ENCODE measurements around the gene BIVM.

The BIVM gene, protein sequence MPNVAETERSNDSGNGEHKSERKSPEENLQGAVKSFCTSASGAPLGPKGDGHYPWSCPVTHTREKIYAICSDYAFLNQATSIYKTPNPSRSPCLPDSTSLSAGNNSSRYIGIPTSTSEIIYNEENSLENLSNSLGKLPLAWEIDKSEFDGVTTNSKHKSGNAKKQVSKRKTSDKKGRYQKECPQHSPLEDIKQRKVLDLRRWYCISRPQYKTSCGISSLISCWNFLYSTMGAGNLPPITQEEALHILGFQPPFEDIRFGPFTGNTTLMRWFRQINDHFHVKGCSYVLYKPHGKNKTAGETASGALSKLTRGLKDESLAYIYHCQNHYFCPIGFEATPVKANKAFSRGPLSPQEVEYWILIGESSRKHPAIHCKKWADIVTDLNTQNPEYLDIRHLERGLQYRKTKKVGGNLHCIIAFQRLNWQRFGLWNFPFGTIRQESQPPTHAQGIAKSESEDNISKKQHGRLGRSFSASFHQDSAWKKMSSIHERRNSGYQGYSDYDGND

DNA sequence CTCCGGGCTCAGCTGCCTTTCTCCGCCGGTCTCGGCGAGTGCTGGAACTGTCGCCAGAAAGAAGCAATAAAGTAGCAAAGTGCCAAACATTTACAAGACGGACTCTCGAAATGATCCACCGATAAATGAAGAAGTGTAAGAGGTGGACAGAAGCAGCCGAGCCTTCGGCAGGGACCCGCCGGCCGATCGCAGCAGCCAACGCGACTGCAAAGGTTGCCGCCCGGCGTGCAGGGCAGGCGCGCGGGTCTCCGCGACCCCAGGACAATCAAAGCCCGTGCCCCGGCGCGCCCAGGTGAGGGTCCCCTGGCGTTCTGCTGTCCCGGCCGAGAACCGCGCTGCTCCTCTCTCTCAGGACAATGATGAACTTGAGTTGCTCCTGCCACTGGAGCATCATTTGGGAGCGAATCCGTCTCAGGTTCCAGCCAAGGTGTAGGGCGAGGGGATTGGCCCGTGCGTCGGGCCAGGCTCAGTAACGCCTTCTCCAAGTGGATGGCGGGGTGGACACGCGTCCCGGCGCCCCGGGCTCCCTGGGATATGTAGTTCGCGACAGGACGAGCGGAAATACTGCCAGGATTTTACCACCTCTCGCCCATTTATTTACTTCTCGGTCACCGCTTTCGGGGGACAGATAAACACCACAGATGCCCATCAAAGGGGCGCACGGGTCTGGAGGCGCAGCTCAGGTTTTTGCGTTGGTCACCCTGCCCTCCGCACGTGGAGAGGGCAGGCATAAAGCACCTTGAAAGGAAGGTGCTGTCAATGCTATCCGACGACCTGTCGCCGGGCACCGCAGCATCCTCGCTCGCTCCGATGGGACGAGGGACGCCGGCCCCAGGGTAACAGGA lies at the start of gene BIVM, which contains the start of gene POGLUT2:
Gene BIVM (plus strand): TSS at position 539 of the 845 bp plus-strand sequence. CDS start 8,149 bp downstream, outside the sequence.
Gene POGLUT2 (minus strand): TSS at position 396 of the 845 bp plus-strand sequence. CDS start 306 bp downstream, at position 90.
- TF ChIP-seq, protein P1, sequence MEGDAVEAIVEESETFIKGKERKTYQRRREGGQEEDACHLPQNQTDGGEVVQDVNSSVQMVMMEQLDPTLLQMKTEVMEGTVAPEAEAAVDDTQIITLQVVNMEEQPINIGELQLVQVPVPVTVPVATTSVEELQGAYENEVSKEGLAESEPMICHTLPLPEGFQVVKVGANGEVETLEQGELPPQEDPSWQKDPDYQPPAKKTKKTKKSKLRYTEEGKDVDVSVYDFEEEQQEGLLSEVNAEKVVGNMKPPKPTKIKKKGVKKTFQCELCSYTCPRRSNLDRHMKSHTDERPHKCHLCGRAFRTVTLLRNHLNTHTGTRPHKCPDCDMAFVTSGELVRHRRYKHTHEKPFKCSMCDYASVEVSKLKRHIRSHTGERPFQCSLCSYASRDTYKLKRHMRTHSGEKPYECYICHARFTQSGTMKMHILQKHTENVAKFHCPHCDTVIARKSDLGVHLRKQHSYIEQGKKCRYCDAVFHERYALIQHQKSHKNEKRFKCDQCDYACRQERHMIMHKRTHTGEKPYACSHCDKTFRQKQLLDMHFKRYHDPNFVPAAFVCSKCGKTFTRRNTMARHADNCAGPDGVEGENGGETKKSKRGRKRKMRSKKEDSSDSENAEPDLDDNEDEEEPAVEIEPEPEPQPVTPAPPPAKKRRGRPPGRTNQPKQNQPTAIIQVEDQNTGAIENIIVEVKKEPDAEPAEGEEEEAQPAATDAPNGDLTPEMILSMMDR (conservative IDR thresholded peaks at IDR 0.05) = no peak
- no peak for TF ChIP-seq ZFX (IDR thresholded peaks at IDR 0.05)
- peak within 1 kb of the TSS; percentile 72 for H3K27ac ChIP-seq

DNA sequence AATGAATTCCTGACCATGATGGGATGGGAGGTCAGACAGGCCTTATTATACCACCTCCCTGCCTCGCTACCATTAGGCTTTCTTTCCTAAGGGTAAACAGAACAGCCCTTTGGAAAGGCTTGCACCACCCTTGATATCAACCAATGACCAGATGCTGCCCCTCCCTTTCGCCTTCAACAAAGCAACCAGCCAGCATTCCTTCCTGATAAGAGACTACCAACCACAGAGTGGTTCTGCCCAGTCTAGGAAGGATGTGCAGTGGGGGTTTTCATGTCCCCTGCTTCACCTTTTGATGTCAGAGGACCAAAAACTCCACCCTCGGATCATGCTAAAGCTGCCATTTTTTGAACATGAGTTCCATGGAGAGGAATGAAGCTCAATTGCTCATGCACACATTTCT lies 47.0 kb upstream of the BIVM start:
- no peak overlapping the region for H3K27ac ChIP-seq
- no peak for TF ChIP-seq ZFX (IDR thresholded peaks at IDR 0.05)
- TF ChIP-seq, protein P1 (conservative IDR thresholded peaks at IDR 0.05) = no peak

DNA sequence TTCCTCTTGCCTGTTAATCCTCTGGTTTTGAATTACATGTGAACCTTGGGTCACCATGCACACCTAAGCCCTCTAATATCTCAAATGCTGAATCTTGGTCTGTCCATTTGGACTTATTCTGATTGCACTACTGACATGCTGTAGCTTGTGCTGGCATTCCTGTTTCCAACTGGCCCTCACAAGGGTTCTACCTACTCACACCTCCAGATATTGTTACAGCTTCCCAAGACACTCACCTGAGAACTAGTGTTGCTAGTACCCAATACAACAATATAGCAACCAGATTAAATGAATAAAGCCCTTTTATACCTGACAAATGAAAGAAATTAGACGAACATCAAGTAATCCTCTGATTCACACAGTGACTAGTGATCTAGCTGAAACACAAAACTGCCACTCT lies 41.9 kb upstream of the BIVM start:
- H3K27ac ChIP-seq = no peak overlapping the region
- TF ChIP-seq, protein P1 (conservative IDR thresholded peaks at IDR 0.05) = no peak
- TF ChIP-seq ZFX (IDR thresholded peaks at IDR 0.05) = no peak

DNA sequence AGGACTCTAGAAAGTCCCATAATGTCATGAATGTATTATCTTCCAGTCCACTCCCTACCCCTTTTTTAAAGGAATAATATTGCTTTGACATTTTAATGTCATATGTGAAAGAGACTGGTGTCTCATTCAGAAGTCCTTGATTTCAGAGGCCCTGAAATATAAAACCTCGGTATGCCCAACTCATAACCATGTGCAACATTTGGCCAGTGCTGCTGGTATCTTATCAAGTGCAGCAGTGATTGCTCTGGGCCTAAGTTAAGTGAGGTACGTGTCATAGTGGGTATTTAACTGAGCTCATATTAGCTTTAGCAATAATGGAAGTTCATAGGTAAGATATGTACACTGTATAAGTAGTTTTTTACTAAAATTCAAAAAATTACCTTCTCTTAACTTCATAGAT lies 40.1 kb upstream of the BIVM start:
- H3K27ac ChIP-seq = no peak overlapping the region
- TF ChIP-seq, protein P1 (conservative IDR thresholded peaks at IDR 0.05) = no peak
- no peak for TF ChIP-seq ZFX (IDR thresholded peaks at IDR 0.05)

DNA sequence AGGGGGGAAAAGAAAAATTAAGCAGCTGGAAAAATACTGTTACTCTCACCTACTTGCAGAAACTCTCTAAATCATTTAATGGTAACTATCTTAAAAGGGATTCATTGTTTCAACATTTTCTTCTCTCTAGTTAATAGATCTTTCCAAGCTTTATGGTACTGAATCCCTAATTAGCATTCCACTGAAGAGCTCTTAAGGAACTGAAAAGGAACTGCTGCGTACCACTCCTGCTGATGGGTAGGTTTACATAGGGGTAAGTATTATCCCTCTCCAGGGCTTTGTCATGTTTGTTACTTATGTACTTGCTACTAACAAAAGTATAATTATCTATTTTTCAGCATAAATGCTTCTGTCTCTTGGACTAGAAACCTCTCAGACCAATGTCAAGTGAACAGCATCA lies 37.8 kb upstream of the BIVM start:
- no peak for TF ChIP-seq ZFX (IDR thresholded peaks at IDR 0.05)
- TF ChIP-seq, protein P1 (conservative IDR thresholded peaks at IDR 0.05) = no peak
- H3K27ac ChIP-seq = no peak overlapping the region

DNA sequence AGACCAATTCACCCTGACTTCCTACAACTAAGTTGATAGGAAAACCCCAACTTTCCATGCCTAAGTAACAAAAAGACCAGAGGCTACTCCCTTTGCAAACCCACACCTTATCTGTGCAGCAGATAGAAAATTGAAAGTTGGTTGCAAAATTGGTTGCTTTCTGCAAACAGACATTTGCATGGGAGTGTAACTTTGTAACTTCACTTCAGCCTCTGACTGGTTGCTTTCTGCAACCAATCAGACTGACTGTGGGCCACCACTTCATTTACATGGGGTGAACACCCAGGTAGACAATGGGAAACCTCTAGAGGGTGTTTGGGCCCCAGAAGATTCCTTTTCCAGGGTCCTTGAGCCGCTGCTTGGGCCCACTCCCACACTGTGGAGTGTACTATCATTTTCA lies 35.2 kb upstream of the BIVM start:
- TF ChIP-seq ZFX (IDR thresholded peaks at IDR 0.05) = no peak
- TF ChIP-seq, protein P1 (conservative IDR thresholded peaks at IDR 0.05) = no peak
- H3K27ac ChIP-seq = no peak overlapping the region
